Loucy (cell line): ENCODE results near the gene ANXA8L1.
"Not testable (repeated sequence)": the region's sequence is repeated elsewhere in the genome, so short reads cannot be mapped to it uniquely, and the experiment has no call there.

Source experiments
- CTCF ChIP-seq: fragments of 200-600 bp; sonication (generic); conservative IDR thresholded peaks from 2 replicates; pipeline ENCODE4 v1.5.1; 2014; ENCODE audit warnings: mild to moderate bottlenecking, antibody characterized with exemption, low read length
- EZH2phosphoT487 ChIP-seq: fragments of 200-600 bp; IDR thresholded peaks from 2 replicates; pipeline ENCODE4 v1.6.1; 2018; ENCODE audit warnings: antibody characterized with exemption, mild to moderate bottlenecking, moderate library complexity, borderline replicate concordance

GRCh38 chr10:46386694-46387093, 11.1 kb downstream of the ANXA8L1 start:
- not testable (repeated sequence) for TF ChIP-seq CTCF, EZH2phosphoT487
